NT2/D1 (cell line): ENCODE measurements around the gene FAM13B.
"Not testable (repeated sequence)": the region's sequence is repeated elsewhere in the genome, so short reads cannot be mapped to it uniquely, and the experiment has no call there.

ENCODE experiments used
- DNase-seq: peaks from one replicate; pipeline ENCODE4 v3.0.0-alpha.2; 2011; ENCODE audit warnings: low read depth, low spot score
- H3K27me3 ChIP-seq: 2 replicates; pipeline ENCODE4 v1.6.0; 2011; ENCODE audit warnings: mild to moderate bottlenecking; ENCODE audit not compliant: insufficient read length, insufficient read depth
- H3K36me3 ChIP-seq: 2 replicates; pipeline ENCODE4 v1.6.1; 2011; ENCODE audit warnings: mild to moderate bottlenecking, low read length, mixed read lengths; ENCODE audit not compliant: insufficient read depth, insufficient read length
- H3K4me1 ChIP-seq: 2 replicates; pipeline ENCODE4 v1.5.1; 2011; ENCODE audit not compliant: insufficient read depth, insufficient read length
- H3K4me3 ChIP-seq: 2 replicates; pipeline ENCODE4 v1.5.1; 2011; ENCODE audit warnings: low read depth; ENCODE audit not compliant: insufficient read length
- H3K9ac ChIP-seq: 2 replicates; pipeline ENCODE4 v1.6.0; 2011; ENCODE audit warnings: low read depth; ENCODE audit not compliant: insufficient read length
- H3K9me3 ChIP-seq: 2 replicates; pipeline ENCODE4 v1.5.1; 2011; ENCODE audit warnings: mild to moderate bottlenecking, low read length; ENCODE audit not compliant: insufficient read depth
- SUZ12 ChIP-seq: IDR thresholded peaks from 2 replicates; pipeline ENCODE4 v1.6.1; 2011; ENCODE audit not compliant: insufficient read length, insufficient read depth; ENCODE audit errors: extremely low read depth
- YY1 ChIP-seq: IDR thresholded peaks from 2 replicates; pipeline ENCODE4 v1.6.1; 2011; ENCODE audit not compliant: insufficient read length, insufficient read depth
- ZNF274 ChIP-seq: IDR thresholded peaks from 2 replicates; pipeline ENCODE4 v1.6.1; 2011; ENCODE audit warnings: mild to moderate bottlenecking, low read depth, low read length

FAM13B gene

DNA sequence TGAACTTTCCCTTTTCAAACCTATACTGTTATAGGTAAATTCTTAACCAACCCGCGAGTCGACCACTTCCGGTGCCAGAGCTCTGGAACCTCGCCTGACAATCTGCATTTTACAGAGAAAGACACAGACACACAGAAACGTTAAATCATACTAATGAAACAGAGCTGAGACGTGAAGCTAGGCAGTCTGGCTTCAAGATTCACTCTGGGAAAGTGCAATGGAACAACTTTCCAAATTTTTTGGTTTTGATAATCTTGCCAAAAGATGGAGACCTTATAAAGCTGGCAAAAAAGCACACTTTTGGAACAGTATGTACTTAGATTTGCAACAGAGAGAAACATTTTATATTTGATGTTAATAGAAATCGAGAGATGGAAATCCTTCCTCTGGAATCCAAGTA, 35.1 kb upstream of the FAM13B start:
- TF ChIP-seq YY1: no peak
- TF ChIP-seq SUZ12: no peak
- no peak for TF ChIP-seq ZNF274
- DNase-seq: no peak
- Histone ChIP-seq H3K27me3 (no peaks in the 10 kb centered on the region), H3K4me1 (no peaks in the 10 kb centered on the region), H3K9me3 (no peaks in the 10 kb centered on the region), H3K36me3 (no peaks in the 10 kb centered on the region), H3K4me3 (no peak overlapping the region), H3K9ac (no peak overlapping the region)

DNA sequence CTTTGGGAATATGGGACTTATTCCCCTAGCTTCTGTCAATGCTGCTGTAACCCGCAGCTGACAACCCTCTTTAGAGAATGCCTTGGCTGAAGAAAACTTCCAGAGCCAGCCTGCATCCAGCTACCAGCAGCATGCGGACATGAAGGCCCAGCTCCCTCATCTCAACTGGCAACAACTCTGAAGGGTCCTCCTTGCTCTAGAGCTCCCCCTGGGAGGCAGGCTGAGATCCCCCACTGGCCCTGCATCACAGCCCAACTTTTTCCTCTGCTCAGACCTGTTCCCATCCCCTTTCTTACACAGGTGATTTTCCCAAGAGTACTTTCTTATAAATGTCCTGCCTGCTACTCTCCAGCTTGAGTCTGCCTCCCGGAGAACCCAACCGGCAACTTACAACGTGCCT, 32.2 kb upstream of the FAM13B start:
- H3K36me3 ChIP-seq: no peaks in the 10 kb centered on the region
- DNase-seq: no peak
- no peaks in the 10 kb centered on the region for H3K4me1 ChIP-seq
- no peak overlapping the region for H3K9ac ChIP-seq
- no peaks in the 10 kb centered on the region for H3K9me3 ChIP-seq
- H3K4me3 ChIP-seq: no peak overlapping the region
- H3K27me3 ChIP-seq: no peaks in the 10 kb centered on the region
- TF ChIP-seq YY1 (no peak), ZNF274 (no peak), SUZ12 (no peak)

GRCh38 chr5:138064526-138064925, 31.6 kb upstream of the FAM13B start:
- Histone ChIP-seq H3K36me3 (no peaks in the 10 kb centered on the region), H3K4me1 (no peaks in the 10 kb centered on the region), H3K9ac (no peak overlapping the region), H3K9me3 (no peaks in the 10 kb centered on the region), H3K4me3 (no peak overlapping the region), H3K27me3 (no peaks in the 10 kb centered on the region)
- TF ChIP-seq SUZ12: no peak
- no peak for TF ChIP-seq ZNF274
- TF ChIP-seq YY1: no peak
- no peak for DNase-seq

DNA sequence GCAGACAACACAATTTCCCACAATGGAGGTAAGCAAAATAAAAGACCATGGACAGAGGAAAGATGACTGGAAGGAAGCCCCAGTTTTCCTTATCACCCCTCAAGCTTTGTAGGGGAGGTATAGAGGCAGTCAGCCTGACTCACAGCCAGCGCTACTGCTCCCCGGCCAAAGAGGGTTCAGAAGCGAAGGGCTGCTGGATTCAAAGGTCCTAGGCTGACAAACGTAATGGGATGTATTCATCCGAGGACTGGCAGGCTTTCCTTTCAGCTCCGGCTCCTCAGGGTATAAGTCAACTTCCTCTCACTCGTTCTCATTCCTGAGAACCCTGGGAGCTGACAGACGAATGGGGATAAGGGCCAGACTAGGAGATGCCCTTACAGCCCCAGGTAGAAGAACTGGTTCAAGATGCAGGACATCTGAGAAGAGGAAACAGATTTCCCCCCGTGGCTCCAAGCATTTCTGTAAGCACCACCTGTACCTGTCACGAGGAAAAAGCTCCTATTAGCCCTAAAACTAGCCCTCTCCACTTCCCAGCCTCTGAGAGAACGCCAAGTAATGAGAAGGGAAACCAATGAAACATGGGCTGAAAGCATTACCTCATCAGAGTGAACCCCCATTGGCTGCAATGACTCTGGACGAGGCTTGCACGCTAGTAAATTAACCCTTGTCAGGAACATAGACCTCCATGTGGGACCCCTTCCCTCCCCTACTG, 22.1 kb upstream of the FAM13B start:
- DNase-seq: no peak
- TF ChIP-seq YY1: no peak
- H3K9ac ChIP-seq: no peak overlapping the region

GRCh38 chr5:138054206-138054605, 21.3 kb upstream of the FAM13B start:
- DNase-seq: no peak
- Histone ChIP-seq H3K27me3 (no peaks in the 10 kb centered on the region), H3K36me3 (no peaks in the 10 kb centered on the region), H3K4me3 (no peak overlapping the region), H3K4me1 (peaks cover 3% of the 10 kb centered on the region), H3K9ac (no peak overlapping the region), H3K9me3 (no peaks in the 10 kb centered on the region)
- TF ChIP-seq SUZ12 (no peak), ZNF274 (no peak), YY1 (no peak)

More for the DNA sequence above, 22.1 kb upstream of the FAM13B start:
- no peak overlapping the region for H3K4me3 ChIP-seq
- H3K27me3 ChIP-seq: no peaks in the 10 kb centered on the region
- no peaks in the 10 kb centered on the region for H3K9me3 ChIP-seq
- no peaks in the 10 kb centered on the region for H3K36me3 ChIP-seq
- H3K4me1 ChIP-seq: peaks cover 3% of the 10 kb centered on the region

- TF ChIP-seq ZNF274 (no peak), SUZ12 (no peak)
- DNase-seq: no peak
- H3K36me3 ChIP-seq: no peaks in the 10 kb centered on the region
- no peak overlapping the region for H3K4me3 ChIP-seq
- no peak overlapping the region for H3K9ac ChIP-seq
- no peaks in the 10 kb centered on the region for H3K27me3 ChIP-seq
- H3K4me1 ChIP-seq: peaks cover 3% of the 10 kb centered on the region
- H3K9me3 ChIP-seq: no peaks in the 10 kb centered on the region
Measured at GRCh38 chr5:138053554-138053953, 20.7 kb upstream of the FAM13B start.

- not testable (repeated sequence) for H3K36me3 ChIP-seq, H3K9me3 ChIP-seq, H3K27me3 ChIP-seq, H3K4me3 ChIP-seq, H3K9ac ChIP-seq, DNase-seq, H3K4me1 ChIP-seq
Measured at GRCh38 chr5:138052718-138053117, 19.8 kb upstream of the FAM13B start.
